Endothelial cell of umbilical vein (primary cell): ENCODE results near the gene DNASE2.

ENCODE experiments used
- CTCF ChIP-seq, 2 donors: IDR thresholded peaks; 1 replicate in 1 of 2; 2 replicates in 1 of 2; pipeline ENCODE4 v1.5.1; 2011; ENCODE audit warnings: low read length in 2 of 2, mild to moderate bottlenecking in 2 of 2, moderate library complexity in 2 of 2, control low read depth in 1 of 2, inconsistent platforms in 1 of 2, low read depth in 1 of 2; ENCODE audit not compliant: insufficient read depth in 1 of 2; ENCODE audit errors: extremely low read depth in 1 of 2
- EZH2 ChIP-seq: IDR thresholded peaks from 2 replicates; pipeline ENCODE4 v1.6.1; 2012; ENCODE audit warnings: borderline replicate concordance, low read depth, mild to moderate bottlenecking, moderate library complexity, low read length, inconsistent platforms; ENCODE audit not compliant: severe bottlenecking
- FOS ChIP-seq: IDR thresholded peaks from 2 replicates; pipeline ENCODE4 v1.6.1; 2011; ENCODE audit warnings: mild to moderate bottlenecking, low read length, moderate library complexity, borderline replicate concordance; ENCODE audit not compliant: insufficient read depth
- GATA2 ChIP-seq: IDR thresholded peaks from 2 replicates; pipeline ENCODE4 v1.7.0; 2011; ENCODE audit warnings: low read depth, mild to moderate bottlenecking, moderate library complexity, mixed read lengths, low read length; ENCODE audit not compliant: insufficient read length, insufficient read depth
- JUN ChIP-seq: IDR thresholded peaks from 2 replicates; pipeline ENCODE4 v1.6.1; 2011; ENCODE audit warnings: borderline replicate concordance, low read depth; ENCODE audit not compliant: insufficient read length, insufficient read depth
- MAX ChIP-seq: IDR thresholded peaks from 2 replicates; pipeline ENCODE4 v1.6.1; 2011; ENCODE audit not compliant: insufficient read depth, insufficient read length
- MYC ChIP-seq: IDR thresholded peaks from one replicate; pipeline ENCODE4 v1.6.1; 2011; ENCODE audit warnings: mild to moderate bottlenecking, low read depth, low read length
- POLR2A ChIP-seq: IDR thresholded peaks from 2 replicates; pipeline ENCODE4 v1.6.1; 2012; ENCODE audit warnings: low read depth, mild to moderate bottlenecking, control low read depth, low read length

GRCh38 chr19:12833418-12833737 is 47.9 kb downstream of the DNASE2 start:
- no peak for TF ChIP-seq MYC
- no peak for TF ChIP-seq CTCF (IDR thresholded peaks at IDR 0.05; ENCODE audit: extremely low read depth in 1 of 2, insufficient read depth in 1 of 2, low read depth in 1 of 2, low read length in 2 of 2)
- TF ChIP-seq POLR2A = no peak
- no peak for TF ChIP-seq MAX
- no peak for TF ChIP-seq JUN
- no peak for TF ChIP-seq FOS
- no peak for TF ChIP-seq GATA2
- no peak for TF ChIP-seq EZH2
